HL-60 (cell line): ENCODE results near the gene PPP1R8.
A peak's percentile ranks its signal among the peaks of the same experiment; 100 is the strongest.

ENCODE experiments used
- DNase-seq, 2 experiments: peaks; one replicate each; pipeline ENCODE4 v3.0.0-alpha.2; 2010 to 2020; ENCODE audit warnings: low read depth in 1 of 2, low spot score in 1 of 2
- H3K27ac ChIP-seq: fragments of 250-450 bp; sonication (Bioruptor Pico); replicated peaks from 2 replicates; pipeline ENCODE4 v1.5.1; 2020; ENCODE audit warnings: mild to moderate bottlenecking, moderate library complexity
- H3K27me3 ChIP-seq: fragments of 250-450 bp; sonication (Bioruptor Pico); 2 replicates; pipeline ENCODE4 v1.5.1; 2021; ENCODE audit warnings: mild to moderate bottlenecking, moderate library complexity; ENCODE audit not compliant: insufficient read depth, poor library complexity, severe bottlenecking
- H3K4me3 ChIP-seq: replicated peaks from 2 replicates; pipeline ENCODE4 v1.5.1; 2011; ENCODE audit warnings: mild to moderate bottlenecking, control low read depth, low read length; ENCODE audit not compliant: insufficient read depth
- GABPA ChIP-seq: IDR thresholded peaks from 2 replicates; pipeline ENCODE4 v1.6.1; 2012; ENCODE audit warnings: low read depth
- POLR2AphosphoS5 ChIP-seq: IDR thresholded peaks from 2 replicates; pipeline ENCODE4 v1.6.1; 2012; ENCODE audit warnings: low read depth
- SPI1 ChIP-seq: IDR thresholded peaks from 2 replicates; pipeline ENCODE4 v1.6.1; 2012; ENCODE audit warnings: low read depth, mild to moderate bottlenecking, borderline replicate concordance
- TF ChIP-seq, protein P1 (sequence below): IDR thresholded peaks from one replicate; pipeline ENCODE4 v1.5.1; 2011; ENCODE audit warnings: low read length, control low read depth, inconsistent platforms; ENCODE audit not compliant: insufficient read depth
- TF ChIP-seq, protein P2 (sequence below): IDR thresholded peaks from 2 replicates; pipeline ENCODE4 v1.6.1; 2012; ENCODE audit warnings: low read depth; ENCODE audit not compliant: insufficient replicate concordance

The PPP1R8 gene

DNA sequence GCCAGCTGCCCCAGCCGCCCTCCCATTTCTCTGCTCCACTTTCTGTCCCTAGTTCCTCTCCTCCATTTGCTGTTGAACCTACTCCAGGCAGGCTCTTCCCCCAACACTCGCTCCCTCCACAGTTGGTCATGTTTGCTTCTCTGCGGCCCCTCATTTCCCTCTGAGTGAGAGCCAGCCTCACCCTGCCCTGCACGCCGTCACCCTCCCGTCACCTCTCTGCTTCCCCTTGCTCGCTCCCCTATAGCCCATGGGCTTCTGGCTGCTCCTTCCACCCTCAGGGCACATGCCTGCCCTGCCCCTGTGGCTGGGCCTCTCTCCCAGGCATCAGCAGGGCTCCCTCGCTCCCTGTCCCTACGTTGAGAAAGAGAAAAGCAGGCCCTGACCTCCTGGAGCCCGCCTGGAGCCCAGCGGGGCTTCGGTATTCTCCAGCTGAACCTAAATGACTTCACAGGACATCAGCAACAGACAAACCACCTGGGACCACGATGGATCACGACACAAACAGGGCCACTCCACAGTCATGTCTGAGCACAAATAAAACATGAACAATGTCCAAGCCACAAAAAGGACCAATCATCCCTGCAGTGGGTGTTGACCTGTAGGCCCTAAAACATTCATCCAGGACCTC lies 28.5 kb downstream of the PPP1R8 start:
- Histone ChIP-seq H3K27me3 (no peaks in the 10 kb centered on the region), H3K4me3 (no peak overlapping the region), H3K27ac (peak overlapping the region; percentile 48)
- no peak for DNase-seq
- TF ChIP-seq POLR2AphosphoS5 (no peak), SPI1 (no peak)
- TF ChIP-seq, protein P1, sequence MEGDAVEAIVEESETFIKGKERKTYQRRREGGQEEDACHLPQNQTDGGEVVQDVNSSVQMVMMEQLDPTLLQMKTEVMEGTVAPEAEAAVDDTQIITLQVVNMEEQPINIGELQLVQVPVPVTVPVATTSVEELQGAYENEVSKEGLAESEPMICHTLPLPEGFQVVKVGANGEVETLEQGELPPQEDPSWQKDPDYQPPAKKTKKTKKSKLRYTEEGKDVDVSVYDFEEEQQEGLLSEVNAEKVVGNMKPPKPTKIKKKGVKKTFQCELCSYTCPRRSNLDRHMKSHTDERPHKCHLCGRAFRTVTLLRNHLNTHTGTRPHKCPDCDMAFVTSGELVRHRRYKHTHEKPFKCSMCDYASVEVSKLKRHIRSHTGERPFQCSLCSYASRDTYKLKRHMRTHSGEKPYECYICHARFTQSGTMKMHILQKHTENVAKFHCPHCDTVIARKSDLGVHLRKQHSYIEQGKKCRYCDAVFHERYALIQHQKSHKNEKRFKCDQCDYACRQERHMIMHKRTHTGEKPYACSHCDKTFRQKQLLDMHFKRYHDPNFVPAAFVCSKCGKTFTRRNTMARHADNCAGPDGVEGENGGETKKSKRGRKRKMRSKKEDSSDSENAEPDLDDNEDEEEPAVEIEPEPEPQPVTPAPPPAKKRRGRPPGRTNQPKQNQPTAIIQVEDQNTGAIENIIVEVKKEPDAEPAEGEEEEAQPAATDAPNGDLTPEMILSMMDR, result no peak
- TF ChIP-seq, protein P2, sequence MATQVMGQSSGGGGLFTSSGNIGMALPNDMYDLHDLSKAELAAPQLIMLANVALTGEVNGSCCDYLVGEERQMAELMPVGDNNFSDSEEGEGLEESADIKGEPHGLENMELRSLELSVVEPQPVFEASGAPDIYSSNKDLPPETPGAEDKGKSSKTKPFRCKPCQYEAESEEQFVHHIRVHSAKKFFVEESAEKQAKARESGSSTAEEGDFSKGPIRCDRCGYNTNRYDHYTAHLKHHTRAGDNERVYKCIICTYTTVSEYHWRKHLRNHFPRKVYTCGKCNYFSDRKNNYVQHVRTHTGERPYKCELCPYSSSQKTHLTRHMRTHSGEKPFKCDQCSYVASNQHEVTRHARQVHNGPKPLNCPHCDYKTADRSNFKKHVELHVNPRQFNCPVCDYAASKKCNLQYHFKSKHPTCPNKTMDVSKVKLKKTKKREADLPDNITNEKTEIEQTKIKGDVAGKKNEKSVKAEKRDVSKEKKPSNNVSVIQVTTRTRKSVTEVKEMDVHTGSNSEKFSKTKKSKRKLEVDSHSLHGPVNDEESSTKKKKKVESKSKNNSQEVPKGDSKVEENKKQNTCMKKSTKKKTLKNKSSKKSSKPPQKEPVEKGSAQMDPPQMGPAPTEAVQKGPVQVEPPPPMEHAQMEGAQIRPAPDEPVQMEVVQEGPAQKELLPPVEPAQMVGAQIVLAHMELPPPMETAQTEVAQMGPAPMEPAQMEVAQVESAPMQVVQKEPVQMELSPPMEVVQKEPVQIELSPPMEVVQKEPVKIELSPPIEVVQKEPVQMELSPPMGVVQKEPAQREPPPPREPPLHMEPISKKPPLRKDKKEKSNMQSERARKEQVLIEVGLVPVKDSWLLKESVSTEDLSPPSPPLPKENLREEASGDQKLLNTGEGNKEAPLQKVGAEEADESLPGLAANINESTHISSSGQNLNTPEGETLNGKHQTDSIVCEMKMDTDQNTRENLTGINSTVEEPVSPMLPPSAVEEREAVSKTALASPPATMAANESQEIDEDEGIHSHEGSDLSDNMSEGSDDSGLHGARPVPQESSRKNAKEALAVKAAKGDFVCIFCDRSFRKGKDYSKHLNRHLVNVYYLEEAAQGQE, result no peak

DNA sequence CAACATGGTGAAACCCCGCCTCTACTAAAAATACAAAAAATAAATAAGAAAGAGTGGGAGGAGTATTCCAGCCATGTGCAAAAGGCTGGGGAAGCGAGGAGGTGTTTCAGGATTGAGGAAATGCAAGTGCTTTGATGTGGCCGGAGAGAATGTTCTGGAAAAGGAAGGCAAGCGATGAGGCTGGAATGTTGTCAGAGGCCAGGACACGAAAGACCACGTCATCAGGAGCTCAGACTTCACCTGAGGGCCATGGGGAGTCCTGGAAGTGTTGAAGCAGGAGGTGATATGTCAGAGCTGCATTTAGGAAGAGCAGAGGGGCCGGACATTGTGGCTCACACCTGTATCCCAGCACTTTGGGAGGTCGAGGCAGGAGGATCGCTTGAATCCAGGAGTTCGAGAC lies 30.9 kb downstream of the PPP1R8 start:
- TF ChIP-seq, protein P1, result no peak
- TF ChIP-seq GABPA (no peak), POLR2AphosphoS5 (no peak), SPI1 (no peak)
- TF ChIP-seq, protein P2, result no peak
- H3K27me3 ChIP-seq, result no peaks in the 10 kb centered on the region
- H3K4me3 ChIP-seq, result no peak overlapping the region
- DNase-seq, result no peak
- H3K27ac ChIP-seq, result no peak overlapping the region

DNA sequence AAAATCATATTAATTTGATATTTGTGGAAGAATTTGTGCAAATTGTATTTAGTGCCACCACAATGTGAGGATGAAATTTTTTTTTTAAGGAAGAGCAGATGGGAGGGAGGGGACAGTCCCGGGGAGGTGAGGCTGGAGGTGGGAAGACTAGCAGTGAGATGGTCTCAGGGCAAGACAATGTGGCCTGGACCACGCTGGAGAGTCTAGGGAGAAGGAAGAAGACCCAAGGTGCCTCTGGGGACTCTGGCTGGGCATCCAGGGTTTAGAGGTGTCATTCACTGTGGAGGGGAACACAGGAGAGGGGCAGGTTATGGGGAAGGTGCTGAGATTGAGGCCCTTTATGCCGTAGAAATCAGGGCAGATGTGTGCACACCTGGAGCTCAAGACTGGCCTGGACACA lies 31.4 kb downstream of the PPP1R8 start:
- Histone ChIP-seq H3K27me3 (no peaks in the 10 kb centered on the region), H3K4me3 (no peak overlapping the region), H3K27ac (peak overlapping the region; percentile 87)
- no peak for DNase-seq
- no peak for TF ChIP-seq POLR2AphosphoS5
- TF ChIP-seq GABPA, result no peak
- no peak for TF ChIP-seq SPI1

DNA sequence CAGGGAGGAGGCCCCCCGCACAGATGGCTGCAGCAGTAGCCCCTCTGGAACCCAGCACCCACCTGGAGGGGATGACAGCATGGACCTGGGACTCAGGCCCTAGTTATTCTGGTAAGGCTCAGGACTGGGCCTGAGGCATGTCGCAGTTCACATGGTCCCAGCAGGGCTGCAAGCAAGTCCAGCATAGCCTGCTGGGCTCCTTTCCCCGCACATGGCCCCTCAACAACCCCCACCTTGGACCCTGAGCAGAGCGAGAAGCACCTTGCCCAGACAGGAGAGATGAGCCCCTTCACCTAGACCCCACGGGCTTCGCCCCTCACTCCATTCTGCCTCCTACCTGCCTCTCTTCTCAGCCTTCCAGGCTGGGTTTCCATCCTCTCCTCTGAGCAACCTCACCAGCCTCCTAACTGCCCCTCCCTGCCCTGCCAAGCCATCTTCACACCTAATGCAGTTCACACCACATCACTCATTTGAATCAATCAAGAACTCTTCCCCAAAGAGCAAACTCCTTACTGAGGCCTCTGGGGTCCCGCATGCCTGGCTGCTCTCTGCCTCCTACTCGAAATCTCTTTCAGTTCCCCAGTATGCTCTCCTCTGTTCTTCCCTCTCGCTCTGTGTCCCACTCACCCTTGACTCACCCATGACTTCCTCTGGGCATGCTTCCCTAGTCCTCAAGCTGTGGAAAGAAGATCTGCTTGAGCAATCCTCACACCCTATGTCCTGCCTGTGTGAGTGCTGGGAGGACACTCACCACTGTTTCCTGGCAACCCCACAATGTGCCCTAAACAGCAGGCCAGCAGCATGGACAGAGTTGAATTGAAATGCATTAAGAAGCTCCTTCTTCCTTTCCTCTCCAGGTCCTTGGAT lies 32.3 kb downstream of the PPP1R8 start:
- peak; percentile 92 to 95 for DNase-seq
- no peaks in the 10 kb centered on the region for H3K27me3 ChIP-seq
- TF ChIP-seq SPI1, result peak; percentile 53; the same call in 1 of the 2 replicates
- no peak for TF ChIP-seq GABPA
- peak; percentile 62; the same call in 1 of the 2 replicates for TF ChIP-seq POLR2AphosphoS5
- peak overlapping the region; percentile 87 for H3K27ac ChIP-seq
- no peak overlapping the region for H3K4me3 ChIP-seq
